Ishikawa (cell line): ENCODE data around the gene SLC13A4.

ENCODE experiments used
- CREB1 ChIP-seq: IDR thresholded peaks from 2 replicates; pipeline ENCODE4 v1.6.1; 2012; ENCODE audit warnings: low read depth
- MAX ChIP-seq: IDR thresholded peaks from 2 replicates; pipeline ENCODE4 v1.6.1; 2012
- RAD21 ChIP-seq: IDR thresholded peaks from 2 replicates; pipeline ENCODE4 v1.6.1; 2012; ENCODE audit warnings: low read depth
- TCF12 ChIP-seq: IDR thresholded peaks from 2 replicates; pipeline ENCODE4 v1.6.1; 2012; ENCODE audit warnings: low read depth

GRCh38 chr7:135659159-135659846, 68.7 kb downstream of the SLC13A4 start:
- TF ChIP-seq MAX (no peak), CREB1 (no peak), TCF12 (no peak), RAD21 (no peak)
